HG02970 (cell line): ENCODE data around the gene BAIAP2L1.
"Not testable (repeated sequence)": the region's sequence is repeated elsewhere in the genome, so short reads cannot be mapped to it uniquely, and the experiment has no call there.

Experiments
- ATAC-seq: cut with Tn5 transposase; IDR thresholded peaks from one replicate; pipeline ENCODE4 v1.9.1; 2021; ENCODE audit warnings: mild to moderate bottlenecking, moderate library complexity, moderate number of reproducible peaks; ENCODE audit not compliant: unreplicated experiment, low FRiP score

Gene BAIAP2L1, protein sequence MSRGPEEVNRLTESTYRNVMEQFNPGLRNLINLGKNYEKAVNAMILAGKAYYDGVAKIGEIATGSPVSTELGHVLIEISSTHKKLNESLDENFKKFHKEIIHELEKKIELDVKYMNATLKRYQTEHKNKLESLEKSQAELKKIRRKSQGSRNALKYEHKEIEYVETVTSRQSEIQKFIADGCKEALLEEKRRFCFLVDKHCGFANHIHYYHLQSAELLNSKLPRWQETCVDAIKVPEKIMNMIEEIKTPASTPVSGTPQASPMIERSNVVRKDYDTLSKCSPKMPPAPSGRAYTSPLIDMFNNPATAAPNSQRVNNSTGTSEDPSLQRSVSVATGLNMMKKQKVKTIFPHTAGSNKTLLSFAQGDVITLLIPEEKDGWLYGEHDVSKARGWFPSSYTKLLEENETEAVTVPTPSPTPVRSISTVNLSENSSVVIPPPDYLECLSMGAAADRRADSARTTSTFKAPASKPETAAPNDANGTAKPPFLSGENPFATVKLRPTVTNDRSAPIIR

DNA sequence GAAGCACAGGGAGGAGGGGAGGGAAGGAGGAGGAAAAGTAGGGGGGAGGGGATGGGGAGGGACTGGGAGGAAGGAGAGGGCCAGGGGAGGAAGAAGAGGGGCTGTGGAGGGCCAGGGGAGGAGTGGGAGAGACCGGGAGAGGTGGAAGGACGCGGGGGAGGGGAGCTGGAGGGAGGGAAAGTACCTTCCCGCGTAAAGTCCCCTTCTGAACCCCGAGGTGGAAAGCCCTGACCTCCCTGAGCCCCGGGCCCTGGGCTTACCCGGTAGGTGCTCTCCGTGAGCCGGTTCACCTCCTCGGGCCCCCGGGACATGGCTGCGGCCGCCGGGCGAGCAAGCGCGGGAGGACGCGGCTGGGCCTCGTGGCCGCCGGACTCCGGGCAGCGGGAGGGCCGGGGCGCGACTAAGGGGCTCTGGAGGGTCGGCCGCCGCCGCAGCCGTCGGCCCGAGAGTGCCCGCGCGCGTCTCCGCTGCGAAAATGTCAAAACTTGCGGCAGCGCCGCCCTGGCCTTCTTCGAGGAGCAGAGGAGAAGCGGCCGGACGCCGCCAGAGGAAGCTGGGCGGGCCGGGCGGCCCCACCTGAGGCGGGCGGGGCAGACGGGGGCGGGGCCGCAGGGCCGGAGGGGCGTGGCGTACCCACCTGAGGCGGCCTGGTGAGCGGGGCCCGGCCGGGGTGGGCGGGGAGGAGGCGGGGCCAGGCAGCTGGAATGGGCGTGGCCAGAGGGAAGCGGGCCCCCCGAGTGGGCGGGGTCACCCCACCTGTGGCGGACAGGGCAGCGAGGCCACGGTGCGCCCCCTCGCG, at the start of gene BAIAP2L1:
TSS of gene BAIAP2L1 (minus strand) at position 549 of the 799 bp plus-strand sequence. CDS start at position 311, 238 bp downstream.
- peak; percentile 83 for ATAC-seq

DNA sequence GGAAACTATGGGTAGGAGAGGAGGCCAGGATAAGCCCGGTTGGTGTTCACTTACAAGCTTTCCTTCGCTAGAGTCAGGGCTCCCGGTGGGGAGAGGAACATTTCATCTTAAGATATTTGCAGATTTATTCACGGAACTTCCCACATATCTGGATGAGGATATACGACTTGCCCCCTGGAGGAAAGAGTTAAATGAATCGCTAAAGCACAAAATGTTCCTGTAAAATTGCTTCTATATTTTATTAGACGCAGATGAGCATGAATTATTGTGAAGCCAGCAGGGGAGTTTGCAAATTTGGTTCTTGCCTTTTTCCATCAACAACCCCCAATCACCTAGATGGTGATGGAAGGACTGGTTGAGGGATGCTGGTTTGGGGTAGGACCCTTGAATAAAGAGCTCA, 47.9 kb upstream of the BAIAP2L1 start:
- no peak for ATAC-seq

DNA sequence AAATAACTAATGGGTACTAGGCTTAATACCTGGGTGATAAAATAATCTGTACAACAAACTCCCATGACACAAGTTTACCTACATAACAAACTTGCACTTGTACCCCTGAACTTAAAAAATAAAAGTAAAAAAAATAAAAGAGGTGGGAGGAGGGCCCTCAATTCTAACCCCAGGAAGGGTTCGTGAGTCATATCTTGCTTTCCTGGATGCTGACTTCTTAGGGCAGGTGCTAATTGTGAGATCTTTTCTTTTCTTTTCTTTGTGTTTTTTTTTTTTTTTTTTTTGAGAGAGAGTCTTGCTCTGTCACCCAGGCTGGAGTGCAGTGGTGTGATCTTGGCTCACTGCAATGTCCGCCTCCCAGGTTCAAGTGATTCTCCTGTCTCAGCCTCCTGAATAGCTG, 40.1 kb upstream of the BAIAP2L1 start:
- ATAC-seq: not testable (repeated sequence)

GRCh38 chr7:98439484-98439883, 38.6 kb upstream of the BAIAP2L1 start:
- ATAC-seq: no peak

GRCh38 chr7:98434087-98434486, 33.2 kb upstream of the BAIAP2L1 start:
- no peak for ATAC-seq

GRCh38 chr7:98429799-98430198, 28.9 kb upstream of the BAIAP2L1 start:
- ATAC-seq: no peak

DNA sequence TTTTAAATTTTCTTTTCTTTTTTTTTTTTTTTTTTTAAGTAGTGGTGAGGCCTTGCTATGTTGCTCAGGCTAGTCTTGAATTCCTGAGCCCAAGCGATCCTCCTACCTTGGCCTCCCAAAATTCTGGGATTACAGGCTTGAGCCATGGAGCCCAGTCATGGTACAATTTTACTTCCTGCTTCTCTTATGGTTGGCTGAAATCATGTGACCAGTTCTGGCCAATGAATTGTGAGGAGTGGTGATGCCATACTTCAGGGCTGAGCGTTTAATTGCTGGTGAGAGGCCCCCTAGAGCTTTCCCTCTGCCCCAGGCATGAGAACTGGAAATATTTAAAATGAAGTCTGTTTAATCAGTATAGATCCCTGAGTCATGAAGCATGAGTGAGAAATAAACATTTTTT, 22.2 kb upstream of the BAIAP2L1 start:
- no peak for ATAC-seq

DNA sequence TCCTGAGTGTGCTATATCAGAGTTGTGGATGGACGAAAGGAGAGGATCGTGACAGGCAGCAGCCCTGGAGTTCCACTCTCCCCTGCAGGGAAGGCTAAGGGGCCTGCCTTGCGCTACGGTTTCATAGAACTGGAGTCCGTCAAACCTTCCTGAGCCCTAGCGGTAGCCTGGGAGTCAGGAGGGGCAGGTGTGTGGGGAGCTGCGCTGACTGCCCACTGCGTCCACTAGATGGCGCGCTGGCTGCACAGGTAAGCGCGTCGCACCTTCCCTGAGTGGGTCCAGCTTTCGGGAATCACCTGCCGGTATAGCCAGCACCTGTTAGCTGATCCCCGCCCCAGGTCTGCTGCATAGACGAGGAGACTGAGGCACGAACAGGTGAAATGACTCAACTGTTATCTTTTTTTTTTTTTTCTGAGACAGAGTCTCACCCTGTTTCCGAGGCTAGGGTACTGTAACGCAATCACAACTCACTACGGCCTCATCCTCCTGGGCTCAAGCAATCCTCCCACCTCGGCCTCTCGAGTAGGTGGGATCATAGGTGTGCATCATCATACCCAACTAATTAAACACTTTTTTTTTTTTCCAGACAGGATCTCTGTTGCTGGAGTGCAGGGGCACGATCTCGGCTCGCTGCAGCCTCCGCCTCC, 20.2 kb upstream of the BAIAP2L1 start:
- no peak for ATAC-seq

DNA sequence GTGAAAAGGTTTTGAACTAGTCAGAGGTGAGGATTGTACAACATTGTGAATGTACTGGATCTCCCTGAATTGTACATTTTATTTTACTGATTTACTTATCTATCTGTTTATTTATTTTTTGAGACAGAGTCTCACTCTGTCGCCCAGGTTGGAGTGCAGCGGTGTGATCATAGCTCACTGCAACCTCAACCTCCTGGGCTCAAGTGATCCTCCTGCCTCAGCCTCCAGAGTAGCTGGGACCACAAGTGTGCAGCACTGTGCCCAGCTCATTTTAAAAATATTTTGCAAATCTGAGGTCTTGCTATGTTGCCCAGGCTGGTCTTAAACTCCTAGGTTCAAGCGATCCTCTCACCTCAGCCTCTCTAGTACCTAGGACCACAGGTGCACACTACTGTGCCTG, 19.1 kb upstream of the BAIAP2L1 start:
- ATAC-seq: not testable (repeated sequence)

DNA sequence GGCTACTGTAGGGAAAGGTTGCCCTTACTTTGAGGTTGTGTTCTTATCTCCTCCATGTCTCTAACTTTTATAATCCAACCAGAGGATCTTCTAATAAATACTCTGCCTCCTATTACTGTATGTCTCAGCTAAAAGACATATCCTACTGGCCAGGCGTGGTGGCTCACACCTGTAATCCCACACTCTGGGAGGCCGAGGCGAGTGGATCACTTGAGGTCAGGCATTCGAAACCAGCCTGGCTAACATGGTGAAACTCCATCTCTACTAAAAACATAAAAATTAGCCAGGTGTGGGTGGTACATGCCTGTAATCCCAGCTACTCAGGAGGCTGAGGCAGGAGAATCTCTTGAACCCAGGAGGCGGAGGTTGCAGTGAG, 18.4 kb upstream of the BAIAP2L1 start:
- not testable (repeated sequence) for ATAC-seq

DNA sequence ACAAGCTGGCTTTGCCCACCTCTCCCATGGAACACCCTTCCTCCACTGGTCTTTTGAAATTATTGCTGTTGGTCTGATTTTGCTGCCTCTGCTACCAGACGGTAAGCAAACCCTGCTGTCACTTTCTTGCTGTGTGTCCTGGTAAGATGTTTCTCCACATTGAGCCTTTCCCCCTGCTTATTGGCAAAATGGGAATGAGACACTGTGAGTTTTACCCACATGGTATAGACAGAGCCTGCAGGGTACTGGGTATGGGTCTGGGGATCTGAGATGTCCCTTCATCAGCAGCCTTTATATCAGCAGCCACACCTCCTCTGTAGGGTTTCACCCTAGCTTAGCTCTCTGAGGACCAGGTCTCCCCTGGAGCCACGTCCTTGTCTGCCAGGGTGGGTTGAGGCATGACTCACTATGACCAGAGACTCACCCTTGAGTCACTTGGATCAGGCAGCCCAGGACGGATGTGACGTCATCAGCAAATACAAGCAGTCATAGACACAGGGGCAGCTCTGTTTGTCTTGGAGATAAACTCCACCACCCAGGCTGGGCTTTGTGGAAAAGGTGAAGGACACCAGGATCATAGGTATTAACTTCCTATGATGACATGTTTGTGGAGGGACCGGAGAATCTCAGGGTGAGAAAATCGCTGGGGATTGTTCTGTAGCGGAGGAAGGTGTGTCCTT, 17.9 kb upstream of the BAIAP2L1 start:
- no peak for ATAC-seq

- ATAC-seq: no peak
Observed at GRCh38 chr7:98418271-98418635, 17.4 kb upstream of the BAIAP2L1 start.

DNA sequence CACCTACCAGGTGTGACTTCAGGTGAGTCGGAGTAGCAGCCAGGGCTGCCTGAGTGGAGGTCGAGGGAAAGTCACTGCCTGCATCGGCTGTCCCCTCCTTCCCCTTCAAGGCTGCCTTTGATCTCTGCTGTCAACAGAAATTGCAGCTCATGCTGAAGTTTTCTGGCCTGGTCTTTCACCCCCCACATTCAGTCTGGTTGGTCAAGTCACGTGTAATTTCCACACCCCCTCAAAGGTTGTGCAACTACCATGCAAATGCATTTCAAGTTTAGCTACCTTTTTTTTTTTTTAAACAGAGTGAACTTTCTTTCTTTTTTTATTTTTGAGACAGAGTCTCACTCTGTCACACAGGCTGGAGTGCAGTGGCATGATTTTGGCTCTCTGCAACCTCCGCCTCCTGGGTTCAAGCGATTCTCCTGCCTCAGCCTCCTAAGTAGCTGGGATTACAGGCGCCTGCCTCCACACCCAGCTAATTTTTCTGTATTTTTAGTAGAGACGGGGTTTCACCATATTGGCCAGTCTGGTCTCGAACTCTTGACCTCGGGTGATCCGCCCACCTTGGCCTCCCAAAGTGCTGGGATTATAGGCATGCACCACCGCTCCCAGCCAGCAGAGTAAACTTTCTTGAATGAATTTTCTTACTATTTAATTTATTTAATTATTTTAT, 16.8 kb upstream of the BAIAP2L1 start:
- not testable (repeated sequence) for ATAC-seq

GRCh38 chr7:98414205-98414900, 13.5 kb upstream of the BAIAP2L1 start:
- no peak for ATAC-seq

DNA sequence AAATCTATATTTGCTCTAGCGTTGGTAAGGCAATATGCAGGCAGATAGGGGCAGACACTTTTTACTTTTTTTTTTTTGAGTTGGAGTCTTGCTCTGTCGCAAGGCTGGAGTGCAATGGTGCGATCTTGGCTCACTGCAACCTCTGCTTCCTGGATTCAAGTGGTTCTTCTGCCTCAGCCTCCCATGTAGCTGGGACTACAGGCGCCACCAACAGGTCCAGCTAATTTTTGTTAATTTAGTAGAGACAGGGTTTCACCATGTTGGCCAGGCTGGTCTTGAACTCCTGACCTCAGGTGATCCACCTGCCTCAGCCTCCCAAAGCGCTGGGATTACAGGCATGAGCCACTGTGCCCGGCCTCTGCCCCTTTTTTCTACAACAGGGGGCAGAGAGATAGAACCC, 12.8 kb upstream of the BAIAP2L1 start:
- not testable (repeated sequence) for ATAC-seq

DNA sequence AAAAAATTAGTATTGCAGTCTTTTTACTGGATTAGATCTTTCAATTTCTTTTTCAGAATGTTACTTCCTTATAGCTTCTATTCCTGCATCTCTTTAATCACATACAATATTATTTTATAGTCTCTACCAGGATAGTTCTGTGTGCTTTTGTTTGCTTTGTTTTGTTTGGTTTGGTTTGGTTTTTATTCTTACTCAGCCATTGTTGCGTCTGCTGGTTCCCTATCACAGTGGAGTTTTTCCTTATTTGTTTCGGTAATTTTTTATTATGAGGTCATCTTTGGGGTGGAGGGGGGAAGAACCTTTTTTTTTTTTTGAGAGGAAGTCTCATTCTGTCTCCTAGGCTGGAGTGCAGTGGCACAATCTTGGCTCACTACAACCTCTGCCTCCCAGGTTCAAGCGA, 9.0 kb upstream of the BAIAP2L1 start:
- ATAC-seq: no peak

- not testable (repeated sequence) for ATAC-seq
Observed at GRCh38 chr7:98408146-98408545, 7.3 kb upstream of the BAIAP2L1 start.

DNA sequence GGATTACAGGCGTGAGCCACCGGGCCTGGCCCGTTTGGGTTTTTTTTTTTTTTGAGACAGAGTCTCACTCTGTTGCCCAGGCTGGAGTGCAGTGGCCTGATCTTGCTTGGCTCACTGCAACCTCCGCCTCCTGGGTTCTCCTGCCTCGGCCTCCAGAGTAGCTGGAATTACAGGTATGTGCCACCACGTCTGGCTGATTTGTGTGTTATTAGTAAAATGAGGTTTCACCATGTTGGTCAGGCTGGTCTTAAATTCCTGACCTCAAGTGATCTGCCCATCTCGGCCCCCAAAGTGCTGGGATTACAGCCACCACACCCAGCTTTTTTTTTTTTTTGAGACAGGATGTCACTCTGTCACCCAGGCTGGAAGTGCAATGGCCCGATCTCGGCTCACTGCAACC, 5.9 kb upstream of the BAIAP2L1 start:
- no peak for ATAC-seq

- ATAC-seq: no peak
Observed at GRCh38 chr7:98404840-98405239, 4.0 kb upstream of the BAIAP2L1 start.
